Measurements from ENCODE around the gene DLG3.
A peak's percentile ranks its signal among the peaks of the same experiment; 100 is the strongest.

Gene DLG3

DNA sequence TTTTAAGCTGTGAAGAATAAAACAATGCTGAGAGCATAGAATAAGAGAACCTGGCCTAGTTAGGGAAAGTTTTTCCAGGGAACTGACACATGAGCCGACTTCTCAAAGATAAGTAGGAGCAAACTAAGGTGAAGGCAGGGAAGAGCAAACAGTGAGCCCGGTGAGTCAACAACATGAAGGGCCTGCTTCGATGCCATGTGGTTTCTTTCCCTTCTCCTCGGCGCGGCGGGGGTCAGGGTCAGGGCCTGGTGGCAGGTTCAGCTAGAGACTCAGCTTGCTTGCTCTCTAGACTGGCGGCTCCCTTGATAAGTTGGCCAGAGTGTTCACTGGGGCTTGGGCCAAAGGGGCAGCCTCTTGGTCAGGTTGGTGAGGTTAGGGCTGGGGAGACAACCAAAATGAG lies 81.1 kb downstream of the DLG3 start:
- no peak for DNase-seq (ENCODE audit: low spot score)

DNA sequence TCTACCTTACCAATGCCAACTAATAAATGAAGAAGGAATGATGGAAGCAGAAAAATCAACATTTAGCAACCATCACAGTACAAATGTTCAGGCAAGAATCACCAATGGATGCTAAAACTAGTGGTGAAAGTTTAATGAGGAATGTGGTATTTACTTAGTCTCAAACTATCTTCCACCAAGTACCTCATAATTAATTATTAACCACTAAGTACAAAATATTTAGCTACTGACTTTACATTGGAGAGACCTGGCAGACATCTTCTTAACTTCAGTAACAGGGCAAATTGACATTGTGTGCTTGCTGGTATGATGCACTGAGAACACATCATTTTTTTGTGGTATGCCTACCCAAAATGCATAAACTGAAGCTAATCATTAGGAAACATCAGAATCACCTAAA lies 82.4 kb downstream of the DLG3 start:
- DNase-seq (ENCODE audit: low spot score), result no peak

DNA sequence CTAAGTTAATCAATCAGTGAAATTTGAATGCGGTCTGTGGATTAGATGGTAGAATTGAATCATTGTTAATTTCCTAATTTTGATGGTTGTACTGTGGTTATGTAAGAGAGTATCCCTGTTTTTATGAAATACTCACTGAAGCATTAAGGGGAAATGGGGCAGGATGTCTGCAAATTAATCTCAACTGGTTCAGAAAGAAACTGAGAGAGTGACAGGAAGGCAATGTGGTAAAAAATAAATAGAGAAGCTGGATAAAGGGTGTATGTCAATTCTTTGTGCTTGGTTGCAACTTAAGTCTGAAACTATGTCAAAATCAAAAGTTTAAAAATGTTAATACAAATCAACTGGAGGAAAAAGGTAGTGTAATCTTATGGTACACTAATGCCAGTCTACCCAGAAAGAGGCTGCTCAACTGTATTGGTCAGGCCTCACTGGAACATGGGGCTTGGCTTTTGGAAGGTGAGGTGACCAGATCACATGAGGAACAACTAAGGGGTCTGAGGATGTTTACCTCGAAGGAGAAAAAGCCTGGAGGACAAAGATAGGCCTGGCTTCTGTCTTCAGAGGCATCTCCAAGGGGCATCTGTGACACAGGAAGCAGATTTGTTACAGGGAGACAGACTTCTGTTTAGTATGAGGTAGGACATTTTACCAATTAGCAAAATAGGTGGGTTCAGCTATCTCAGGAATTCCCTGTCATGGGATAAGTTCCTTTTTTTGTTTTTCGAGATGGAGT lies 83.1 kb downstream of the DLG3 start:
- DNase-seq (ENCODE audit: low spot score), result no peak

DNA sequence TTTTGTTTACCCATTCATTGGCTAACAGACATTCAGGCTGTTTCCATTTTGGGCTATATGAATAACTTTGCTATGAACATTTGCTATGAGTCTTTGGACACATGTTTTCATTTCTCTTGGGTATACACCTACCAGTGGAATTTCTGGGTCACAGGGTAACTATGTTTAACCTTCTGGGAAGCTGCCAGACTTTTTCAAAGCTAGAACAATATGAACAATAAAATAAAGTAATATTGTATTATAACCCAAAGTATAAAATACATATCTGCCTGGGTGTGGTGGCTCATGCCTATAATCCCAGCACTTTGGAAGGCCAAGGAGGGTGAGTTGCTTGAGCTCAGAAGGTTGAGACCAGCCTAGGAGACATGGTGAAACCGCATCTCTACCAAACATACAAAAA lies 90.6 kb downstream of the DLG3 start:
- no peak for DNase-seq (ENCODE audit: low spot score)

DNA sequence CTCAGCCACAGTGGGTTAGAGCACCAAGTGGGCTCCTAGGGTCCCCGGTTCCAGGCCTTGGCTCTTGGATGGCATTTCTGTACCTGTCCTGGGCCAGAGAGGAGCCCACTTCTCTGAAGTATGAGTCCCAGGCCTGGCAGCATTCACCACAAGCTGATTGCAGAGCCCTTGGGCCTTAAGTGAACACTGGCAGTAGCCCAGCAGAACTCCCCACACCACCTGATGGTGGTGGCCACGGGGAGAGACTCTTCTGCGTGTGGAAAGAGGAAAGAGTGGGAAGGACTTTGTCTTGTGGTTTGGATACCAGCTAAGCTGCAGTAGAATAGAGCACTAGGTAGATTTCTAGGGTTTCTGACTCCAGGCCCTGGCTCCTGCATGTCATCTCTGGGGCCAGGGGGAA lies 104.8 kb downstream of the DLG3 start:
- no peak for DNase-seq (ENCODE audit: low spot score)

DNA sequence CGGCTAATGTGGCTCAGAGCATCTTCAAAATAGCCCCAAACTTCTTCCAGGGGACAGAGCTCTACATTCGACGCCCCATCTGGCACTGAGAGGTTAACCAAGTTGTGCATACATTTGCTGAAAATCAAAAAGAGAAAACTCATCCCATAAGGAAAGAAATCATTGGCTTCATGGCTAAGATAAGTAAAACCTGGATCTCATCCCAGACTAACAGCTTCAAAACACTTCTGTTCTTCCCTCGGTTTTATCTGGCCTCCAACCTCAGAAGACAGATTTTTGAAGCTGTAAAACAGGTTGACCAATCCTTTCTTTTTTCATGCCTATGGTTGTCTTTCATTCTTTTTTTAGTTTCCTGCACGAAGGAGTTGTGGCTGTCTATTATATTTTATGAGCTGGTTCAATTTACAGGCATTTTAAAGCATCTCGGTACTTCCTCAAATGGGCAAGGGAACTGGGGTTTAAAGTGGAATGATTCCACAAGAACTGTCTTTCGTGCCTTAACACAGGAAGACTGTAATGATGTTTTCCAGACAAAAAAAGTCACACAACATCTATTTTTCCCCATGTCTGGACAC lies 107.6 kb downstream of the DLG3 start:
- DNase-seq (ENCODE audit: low spot score), result no peak

DNA sequence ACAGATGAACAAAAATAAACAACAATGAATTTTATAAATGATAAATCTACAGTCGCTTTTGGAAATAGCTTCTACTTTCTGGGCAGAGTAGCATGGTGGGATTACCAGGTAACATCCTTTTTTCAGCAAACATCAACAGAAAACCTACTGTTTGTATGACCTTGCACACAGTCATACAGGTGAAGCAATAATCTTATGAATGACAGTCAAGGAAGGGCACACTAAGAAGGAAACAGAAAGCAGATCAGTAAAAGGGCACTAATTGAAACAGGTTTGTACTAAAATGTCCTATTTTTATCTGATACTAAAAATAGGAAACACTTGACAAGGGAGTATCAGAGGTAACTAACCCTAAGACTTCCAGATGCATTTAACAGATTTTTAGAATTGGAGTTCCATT lies 108.9 kb downstream of the DLG3 start:
- DNase-seq (ENCODE audit: low spot score), result no peak

DNA sequence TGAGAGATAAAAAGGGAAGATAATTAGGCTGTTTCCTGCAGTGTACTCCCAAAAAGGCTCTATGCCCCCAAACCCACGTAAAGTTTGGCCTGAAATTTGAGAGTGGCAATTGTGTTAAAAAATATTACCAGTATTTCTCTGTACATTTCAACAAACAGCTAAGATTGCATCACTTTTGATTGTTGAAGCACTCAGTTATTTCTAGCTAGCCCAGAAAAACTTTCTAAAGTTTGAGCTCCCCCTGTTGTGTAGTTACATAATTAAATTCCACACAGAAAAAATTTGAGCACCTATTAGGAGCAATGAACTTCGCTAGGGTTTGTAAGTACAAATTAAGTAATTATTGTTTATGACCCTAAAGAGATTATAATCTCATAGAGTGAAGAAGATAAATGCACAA lies 109.4 kb downstream of the DLG3 start:
- DNase-seq (ENCODE audit: low spot score), result no peak

DNA sequence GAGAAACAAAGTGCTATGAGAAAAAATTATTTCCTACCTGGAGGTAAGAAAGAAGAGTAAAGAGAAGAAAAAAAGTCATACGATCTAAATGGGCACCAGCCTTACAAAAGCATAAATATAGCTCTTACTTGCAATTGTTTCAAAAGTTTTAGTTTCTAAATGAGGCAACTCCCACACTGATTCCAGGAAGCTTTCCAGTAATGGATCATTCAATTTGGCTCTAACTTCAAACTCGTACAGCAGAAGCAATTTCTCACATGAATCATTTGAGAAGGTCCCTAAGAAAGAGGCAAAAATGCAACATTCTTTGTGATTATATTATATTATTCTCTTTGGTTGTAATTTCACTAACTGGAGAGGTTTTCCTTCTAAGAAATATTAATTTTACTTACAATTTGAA lies 109.9 kb downstream of the DLG3 start:
- peak; percentile 1 for DNase-seq (ENCODE audit: low spot score)

DNA sequence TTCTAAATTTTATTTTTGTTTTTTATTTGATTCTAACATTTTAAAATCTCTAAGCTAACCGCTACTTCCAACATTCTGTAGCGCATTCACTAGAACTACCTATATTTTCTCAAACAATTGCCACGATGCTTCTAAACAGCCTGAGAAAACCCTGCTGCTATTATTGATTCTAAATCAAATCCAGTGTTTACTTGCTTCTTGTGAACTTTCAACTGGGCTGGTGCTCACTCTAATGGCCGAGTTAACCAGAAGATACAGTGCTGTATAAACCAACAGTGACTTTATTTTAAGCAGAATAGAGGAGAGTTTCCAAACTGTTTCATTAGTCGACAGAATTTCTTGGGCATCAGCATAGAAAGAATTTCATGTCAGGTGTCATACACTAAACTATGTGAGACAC lies 110.3 kb downstream of the DLG3 start:
- DNase-seq (ENCODE audit: low spot score), result no peak

All from Ammon's horn (tissue), 1 donor.